GM19467 (cell line): ENCODE measurements around the gene NR4A2.
"Not testable (repeated sequence)": the region's sequence is repeated elsewhere in the genome, so short reads cannot be mapped to it uniquely, and the experiment has no call there.

Experiments used
- ATAC-seq: cut with Tn5 transposase; IDR thresholded peaks from one replicate; pipeline ENCODE4 v1.9.1; 2021; ENCODE audit warnings: mild to moderate bottlenecking, moderate library complexity; ENCODE audit not compliant: unreplicated experiment

Gene NR4A2

DNA sequence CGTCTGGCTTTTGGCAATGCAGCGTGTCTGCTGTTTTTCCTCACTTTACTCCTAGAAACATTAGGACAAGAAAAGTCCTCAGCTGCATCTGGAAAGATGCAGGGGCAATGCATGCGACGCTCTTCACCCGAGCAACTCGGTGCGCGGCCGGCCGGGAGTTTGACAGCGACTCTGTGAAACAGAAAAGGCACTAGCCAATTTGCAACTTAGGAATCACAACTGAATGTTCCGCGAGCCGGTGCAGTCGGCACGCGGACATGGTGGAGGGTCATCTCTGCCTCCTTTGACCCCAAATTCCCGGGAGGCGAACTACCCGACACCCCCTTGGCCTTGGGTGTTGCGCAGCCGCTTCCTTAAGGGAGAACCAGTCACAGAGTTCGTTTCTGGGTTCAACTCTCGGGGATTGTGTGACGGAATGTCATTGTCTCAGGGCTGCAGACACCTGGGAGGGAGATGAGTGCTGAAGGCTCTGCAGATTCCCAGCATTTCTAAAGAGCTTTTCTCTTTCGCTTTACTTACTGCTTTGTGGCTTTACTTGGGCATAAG is 9.8 kb downstream of the NR4A2 start:
- ATAC-seq = peak; percentile 12

DNA sequence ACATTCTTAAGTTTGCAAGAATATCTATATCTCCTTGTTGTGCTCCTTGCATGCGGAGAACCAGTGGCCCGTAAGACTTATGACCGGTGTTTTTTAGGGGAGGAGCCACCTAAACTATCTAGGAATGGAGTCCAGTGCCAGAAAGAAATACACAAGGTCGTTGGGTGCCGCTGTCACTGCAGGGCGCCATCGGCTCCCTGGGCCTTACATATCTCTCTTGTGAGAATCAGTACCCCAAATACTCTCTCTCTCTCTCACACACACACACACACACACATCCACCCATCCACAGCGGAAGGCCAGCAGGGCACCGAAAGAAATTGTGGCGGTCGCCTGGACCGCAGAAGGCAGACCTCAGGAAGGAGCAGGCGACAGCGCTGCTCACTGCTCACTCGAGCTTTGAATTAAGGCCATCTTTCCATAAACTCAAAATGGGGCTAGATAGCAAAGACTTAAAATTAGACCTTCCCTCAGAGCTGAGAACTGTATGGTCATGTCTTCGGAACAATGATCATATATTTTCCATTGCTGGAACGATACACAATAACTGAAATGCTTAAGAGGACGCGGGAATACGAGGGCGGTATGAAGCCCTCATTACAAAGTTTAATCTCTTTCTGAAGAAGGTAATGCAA is 10.4 kb downstream of the NR4A2 start:
- peak; percentile 71 for ATAC-seq

DNA sequence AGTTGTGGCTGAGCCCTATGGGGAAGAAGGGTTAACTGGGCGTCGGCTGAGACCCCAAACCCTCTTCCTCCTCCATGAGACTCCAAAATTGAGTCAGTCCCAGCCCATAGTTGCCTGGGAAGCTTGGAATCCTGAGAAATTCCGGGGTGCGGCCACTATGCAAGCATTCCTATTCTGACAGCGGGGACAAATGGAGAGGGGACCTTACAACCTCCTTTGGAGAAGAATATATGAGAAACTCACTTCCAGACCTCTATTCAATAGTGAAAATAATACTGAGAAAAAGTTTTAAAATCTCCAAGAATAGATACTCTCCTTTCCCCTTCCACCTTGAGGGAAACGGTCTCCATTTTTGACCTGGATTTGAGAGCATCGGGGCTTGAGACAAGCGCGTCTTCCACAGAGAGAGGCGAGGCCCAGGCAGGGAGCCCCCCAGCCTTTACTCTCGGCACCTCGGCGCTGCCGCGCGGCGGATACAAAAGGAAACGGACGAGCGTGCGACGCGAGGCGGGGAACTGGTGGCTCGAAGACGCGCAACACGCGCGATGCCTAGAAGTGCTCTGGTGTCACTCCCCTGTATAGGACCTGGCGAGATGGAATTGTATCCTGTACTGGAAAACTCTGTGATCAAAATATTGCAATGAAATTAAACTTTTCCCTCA is 11.1 kb downstream of the NR4A2 start:
- no peak for ATAC-seq

DNA sequence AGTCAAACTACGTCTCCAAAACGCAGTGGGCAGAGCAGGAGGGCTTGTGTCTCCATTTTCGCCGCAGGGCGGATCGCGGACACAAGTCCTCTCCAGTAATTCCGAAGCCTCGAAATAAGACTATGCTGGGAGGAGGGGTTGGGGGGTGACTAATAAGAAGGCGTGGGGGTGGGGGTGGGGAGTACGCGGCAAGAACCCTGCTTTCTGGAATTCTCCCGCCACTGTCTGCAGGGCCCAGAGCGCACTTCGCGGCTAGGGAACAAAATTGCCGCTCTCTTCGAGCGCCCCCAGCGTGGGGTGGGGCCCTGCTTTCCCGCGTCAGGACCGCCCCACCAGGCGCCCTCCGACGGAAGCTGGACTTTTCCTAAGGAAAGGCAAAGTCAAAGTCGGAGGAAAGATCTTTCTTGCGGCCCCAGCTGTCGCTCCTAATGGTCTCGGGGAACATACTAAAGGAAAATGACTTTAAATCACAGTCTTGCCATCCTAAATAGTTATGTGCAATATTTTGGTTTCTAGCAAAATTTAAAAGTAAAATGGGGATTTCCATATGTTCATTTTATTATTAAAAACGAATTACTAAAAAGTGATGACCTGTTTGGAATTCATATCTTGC is 11.9 kb downstream of the NR4A2 start:
- no peak for ATAC-seq

GRCh38 chr2:156319811-156320485 is 12.6 kb downstream of the NR4A2 start:
- no peak for ATAC-seq

- no peak for ATAC-seq
These were observed 14.9 kb downstream of the NR4A2 start for GRCh38 chr2:156317631-156318030.

DNA sequence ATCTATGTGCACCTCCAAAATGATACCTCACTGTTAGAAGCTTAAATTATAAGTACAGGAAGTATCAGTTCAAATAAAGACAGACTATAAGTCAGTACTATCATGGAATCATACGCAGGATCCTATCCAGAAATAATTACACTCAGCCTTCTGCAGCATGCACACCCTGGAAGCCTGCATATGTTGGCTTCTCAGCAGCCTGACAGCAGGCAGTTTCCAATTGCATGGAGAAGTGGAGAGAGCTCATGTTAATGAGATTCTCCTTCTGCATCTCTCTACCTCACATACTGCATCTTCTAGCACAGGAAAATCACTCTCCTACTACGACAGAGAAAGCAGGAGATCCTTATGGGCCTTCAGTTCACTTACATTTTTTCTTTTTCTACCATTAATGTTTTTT is 20.5 kb downstream of the NR4A2 start:
- ATAC-seq = no peak

- ATAC-seq = no peak
These were observed 21.7 kb downstream of the NR4A2 start for GRCh38 chr2:156310773-156311172.

GRCh38 chr2:156309917-156310316 is 22.6 kb downstream of the NR4A2 start:
- ATAC-seq = no peak

- no peak for ATAC-seq
These were observed 23.4 kb downstream of the NR4A2 start for GRCh38 chr2:156309167-156309566.

DNA sequence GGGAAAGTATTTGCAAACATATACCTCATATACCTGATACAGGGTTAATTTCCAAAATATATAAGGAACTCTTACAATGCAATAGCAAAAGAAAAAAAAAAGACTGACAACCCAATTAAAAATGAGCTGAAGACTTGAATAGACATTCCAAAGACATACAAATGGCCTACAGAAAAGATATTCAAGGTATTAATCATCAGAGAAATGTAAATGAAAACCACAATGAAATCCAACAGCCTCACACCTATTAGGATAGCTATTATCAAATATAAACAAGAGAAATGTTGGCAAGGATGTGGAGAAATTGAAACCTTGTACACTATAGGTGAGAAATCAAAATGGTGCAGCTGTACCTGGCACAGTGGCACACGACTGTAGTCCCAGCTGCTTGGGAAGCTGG is 25.7 kb downstream of the NR4A2 start:
- no peak for ATAC-seq

DNA sequence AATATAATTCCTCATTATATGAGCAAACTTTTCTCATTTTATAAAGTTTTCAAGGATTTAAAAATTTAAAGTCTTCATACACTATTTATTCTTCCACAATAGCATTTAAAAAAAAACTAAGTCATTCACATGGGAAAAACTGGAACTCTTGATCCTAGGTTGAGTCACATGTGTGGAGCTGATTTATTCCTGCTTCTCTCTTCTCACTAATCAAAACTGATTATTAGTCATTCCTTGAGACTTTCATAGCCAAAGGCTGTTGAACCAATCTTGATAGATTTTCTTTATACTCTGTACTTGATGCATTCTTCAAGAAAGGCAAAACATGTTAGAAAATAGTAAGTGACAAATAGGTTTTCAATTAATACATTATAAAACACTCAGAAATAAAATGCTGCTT is 27.4 kb downstream of the NR4A2 start:
- no peak for ATAC-seq

- ATAC-seq = no peak
These were observed 32.2 kb downstream of the NR4A2 start for GRCh38 chr2:156300337-156300736.

DNA sequence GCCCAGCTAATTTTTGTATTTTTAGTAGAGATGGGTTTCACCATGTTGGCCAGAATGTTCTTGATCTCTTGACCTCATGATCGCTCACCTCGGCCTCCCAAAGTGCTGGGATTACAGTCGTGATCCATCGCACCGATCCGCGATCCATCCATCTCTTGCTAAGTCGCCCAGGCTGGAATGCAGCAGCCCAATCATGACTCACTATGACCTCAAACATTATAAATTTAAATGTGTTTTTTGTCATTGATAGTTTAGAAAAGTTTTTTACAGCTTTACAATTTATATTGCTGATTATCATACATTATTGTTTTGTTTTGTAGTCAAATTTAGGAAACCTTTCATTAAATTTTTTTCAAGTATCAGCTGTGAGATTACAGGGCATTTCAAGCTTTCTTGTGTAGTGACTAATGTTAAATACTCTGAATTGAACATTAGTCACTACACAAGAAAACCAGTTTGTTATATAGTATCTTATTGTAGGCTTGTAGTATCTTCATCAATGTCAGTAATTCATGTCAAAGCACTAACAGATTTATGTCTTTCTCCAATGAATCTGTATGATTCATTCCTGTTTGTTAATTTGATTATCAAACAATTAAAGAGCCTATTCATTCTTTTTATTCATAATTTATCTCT is 37.5 kb downstream of the NR4A2 start:
- ATAC-seq = no peak

- not testable (repeated sequence) for ATAC-seq
These were observed 39.1 kb downstream of the NR4A2 start for GRCh38 chr2:156293382-156293781.

- no peak for ATAC-seq
These were observed 52.9 kb downstream of the NR4A2 start for GRCh38 chr2:156279446-156280150.
